ACC112 (cell line): ENCODE data around the gene KRT10.
"Not testable (repeated sequence)": the region's sequence is repeated elsewhere in the genome, so short reads cannot be mapped to it uniquely, and the experiment has no call there.

Experiments
- H2AFZ ChIP-seq: fragments of 200-600 bp; sonication (generic); one replicate; pipeline ENCODE4 v1.6.0; 2017; ENCODE audit warnings: antibody characterized with exemption, low read length; ENCODE audit not compliant: unreplicated experiment
- H3K27ac ChIP-seq: fragments of 200-600 bp; sonication (generic); 2 replicates; pipeline ENCODE4 v1.5.1; 2014; ENCODE audit warnings: low read depth, mild to moderate bottlenecking, antibody characterized with exemption, low read length, moderate library complexity
- H3K27me3 ChIP-seq: fragments of 200-600 bp; sonication (generic); 2 replicates; pipeline ENCODE4 v1.6.1; 2014; ENCODE audit warnings: mild to moderate bottlenecking, antibody characterized with exemption, low read length, moderate library complexity, mixed read lengths; ENCODE audit not compliant: insufficient read depth
- H3K36me3 ChIP-seq: fragments of 200-600 bp; sonication (generic); 2 replicates; pipeline ENCODE4 v1.6.1; 2016; ENCODE audit warnings: mild to moderate bottlenecking, antibody characterized with exemption, low read length, moderate library complexity, mixed read lengths; ENCODE audit not compliant: insufficient read depth
- H3K4me1 ChIP-seq: fragments of 200-600 bp; sonication (generic); one replicate; pipeline ENCODE4 v1.6.1; 2016; ENCODE audit warnings: low read length, mixed read lengths; ENCODE audit not compliant: insufficient read depth, unreplicated experiment, control insufficient read depth
- H3K4me3 ChIP-seq: fragments of 200-600 bp; sonication (generic); 2 replicates; pipeline ENCODE4 v1.5.1; 2014; ENCODE audit warnings: mild to moderate bottlenecking, low read depth, low read length
- H3K79me2 ChIP-seq: fragments of 200-600 bp; sonication (generic); one replicate; pipeline ENCODE4 v1.6.0; 2016; ENCODE audit warnings: low read length; ENCODE audit not compliant: control insufficient read depth, unreplicated experiment, insufficient read depth

Gene KRT10

DNA sequence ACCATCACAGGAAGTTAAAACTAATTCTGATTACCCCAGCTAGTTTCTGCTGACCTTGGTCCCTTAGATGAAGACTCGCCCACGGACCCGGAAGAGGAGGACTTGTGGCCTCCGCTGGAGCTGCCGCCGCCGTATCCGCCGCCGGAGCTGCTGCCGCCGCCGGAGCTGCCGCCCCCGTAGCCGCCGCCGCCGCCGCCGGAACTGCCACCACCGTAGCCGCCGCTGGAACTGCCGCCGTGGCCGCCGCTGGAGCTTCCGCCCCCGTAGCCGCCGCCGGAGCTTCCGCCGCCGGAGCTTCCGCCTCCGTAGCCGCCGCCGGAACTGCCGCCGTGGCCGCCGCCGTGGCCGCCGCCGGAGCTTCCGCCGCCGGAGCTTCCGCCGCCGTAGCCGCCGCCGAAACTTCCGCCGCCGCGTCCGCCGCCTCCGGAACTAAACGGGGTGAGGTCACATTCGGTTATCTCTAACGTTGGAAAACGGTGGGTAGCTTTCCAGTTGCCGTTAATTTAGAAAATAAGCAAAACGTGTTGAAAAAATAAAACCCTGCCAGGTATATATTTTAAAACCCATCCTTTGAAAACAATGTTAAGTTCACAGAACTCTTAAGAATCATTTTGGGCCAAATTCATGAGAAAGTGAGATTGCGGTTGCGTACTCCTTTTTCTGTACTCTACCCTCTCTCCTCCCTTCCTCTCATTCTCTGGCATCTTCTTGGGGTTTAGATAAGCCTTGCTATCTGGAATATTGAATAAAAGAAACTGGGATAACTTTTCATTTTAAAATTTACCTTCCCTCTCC lies 3.5 kb downstream of the KRT10 start:
- peaks cover 28% of the 10 kb centered on the region for H3K79me2 ChIP-seq
- peak overlapping the region; percentile 83 for H3K4me3 ChIP-seq
- H3K27ac ChIP-seq = peak overlapping the region; percentile 89
- no peaks in the 10 kb centered on the region for H3K27me3 ChIP-seq
- H2AFZ ChIP-seq = peak overlapping the region; percentile 100
- H3K4me1 ChIP-seq = peaks cover 11% of the 10 kb centered on the region
- peaks cover 15% of the 10 kb centered on the region for H3K36me3 ChIP-seq

DNA sequence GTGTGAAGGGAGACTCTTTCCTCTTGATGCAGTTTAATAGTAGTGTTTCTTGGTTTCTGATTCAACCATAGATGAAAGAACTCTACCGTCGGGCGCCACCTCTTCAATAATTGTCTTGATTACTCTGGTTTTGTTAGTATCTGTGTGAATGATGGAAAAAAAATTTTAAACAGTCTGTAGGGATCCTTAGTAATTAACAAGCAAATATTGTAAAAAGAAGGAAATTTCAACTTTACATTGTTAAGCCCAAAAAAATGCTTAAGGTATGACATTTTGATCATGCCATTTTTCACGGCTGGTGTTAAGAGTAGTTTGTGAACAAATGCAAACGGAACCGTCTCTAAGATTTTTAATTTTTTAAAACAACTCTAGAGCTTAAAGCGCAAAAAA lies 4.1 kb downstream of the KRT10 start:
- peaks cover 11% of the 10 kb centered on the region for H3K4me1 ChIP-seq
- H3K27ac ChIP-seq = peak overlapping the region; percentile 78
- peak overlapping the region; percentile 79 for H2AFZ ChIP-seq
- no peaks in the 10 kb centered on the region for H3K27me3 ChIP-seq
- peak overlapping the region; percentile 83 for H3K4me3 ChIP-seq
- peaks cover 28% of the 10 kb centered on the region for H3K79me2 ChIP-seq
- H3K36me3 ChIP-seq = peaks cover 15% of the 10 kb centered on the region

DNA sequence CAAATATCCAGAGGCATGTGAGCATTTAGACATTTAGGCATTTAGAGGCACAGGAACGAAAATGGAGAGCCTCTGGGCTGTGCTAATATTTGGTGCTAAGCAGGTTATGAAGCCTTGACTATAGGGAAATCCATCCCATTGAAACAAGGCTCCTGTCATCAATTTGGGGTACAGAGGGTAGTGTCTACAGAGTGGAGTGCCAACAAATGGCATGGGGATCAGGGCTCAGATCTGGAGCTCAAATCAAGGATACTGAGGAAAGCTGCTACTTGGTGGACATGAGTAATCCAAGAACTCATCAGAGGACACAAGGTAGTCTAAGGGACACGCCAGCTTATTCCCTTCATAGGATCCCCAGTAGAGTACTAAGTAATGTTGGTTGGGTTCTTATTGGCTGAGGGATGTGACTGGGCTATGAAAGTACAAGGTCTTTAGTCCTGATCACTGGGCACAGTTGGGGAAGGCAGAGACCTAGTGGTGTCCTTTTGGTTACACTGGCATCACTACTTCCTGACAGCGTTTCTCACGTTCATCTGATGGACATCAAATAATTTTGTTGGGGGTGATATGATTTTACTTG lies 5.2 kb downstream of the KRT10 start:
- Histone ChIP-seq H3K79me2 (peaks cover 28% of the 10 kb centered on the region), H3K4me1 (peaks cover 11% of the 10 kb centered on the region), H2AFZ (no peak overlapping the region), H3K27me3 (no peaks in the 10 kb centered on the region), H3K4me3 (no peak overlapping the region; the same call in 1 of the 2 replicates), H3K27ac (no peak overlapping the region), H3K36me3 (peaks cover 15% of the 10 kb centered on the region)

DNA sequence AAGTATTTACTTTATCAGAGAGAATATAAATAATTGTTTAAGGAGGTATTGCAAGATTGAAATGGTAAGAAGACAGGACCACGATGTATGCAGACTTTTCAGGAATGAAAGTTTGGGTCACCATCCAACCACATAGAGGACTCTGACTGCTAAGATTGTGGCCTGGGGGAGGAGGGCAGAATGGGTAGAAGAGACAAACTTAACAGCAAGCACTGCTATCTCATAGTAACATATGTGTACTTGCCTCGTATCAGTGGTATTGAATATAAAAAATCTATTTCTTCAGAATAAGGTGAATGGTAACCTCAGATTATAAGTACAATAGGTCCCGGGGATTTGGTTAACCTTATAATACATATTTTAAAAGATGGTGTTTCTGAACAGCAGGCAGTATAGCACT lies 5.8 kb downstream of the KRT10 start:
- peaks cover 4% of the 10 kb centered on the region; the same call in 1 of the 2 replicates for H3K27me3 ChIP-seq
- peaks cover 27% of the 10 kb centered on the region for H3K79me2 ChIP-seq
- peaks cover 11% of the 10 kb centered on the region for H3K4me1 ChIP-seq
- H3K36me3 ChIP-seq = peaks cover 15% of the 10 kb centered on the region
- H3K27ac ChIP-seq = no peak overlapping the region
- H3K4me3 ChIP-seq = no peak overlapping the region
- no peak overlapping the region for H2AFZ ChIP-seq

DNA sequence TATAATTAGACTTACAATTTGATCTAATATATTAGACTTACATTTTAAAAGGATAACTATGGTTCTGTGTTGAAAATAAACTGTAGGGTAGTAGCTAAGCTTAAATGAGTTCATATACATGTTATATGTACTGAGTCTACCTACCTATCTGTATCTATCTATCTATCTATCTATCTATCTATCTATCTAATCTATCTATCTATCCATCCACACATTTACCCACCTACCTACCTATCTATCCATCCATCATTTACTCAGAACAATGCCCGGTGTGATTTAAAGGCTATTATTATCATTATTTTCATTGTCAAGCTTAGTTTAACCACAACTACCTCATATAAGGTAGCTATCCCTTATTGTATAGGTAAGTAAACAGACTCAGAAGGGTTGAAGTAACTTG lies 7.0 kb downstream of the KRT10 start:
- peaks cover 23% of the 10 kb centered on the region for H3K79me2 ChIP-seq
- H3K4me1 ChIP-seq = peaks cover 11% of the 10 kb centered on the region
- H2AFZ ChIP-seq = no peak overlapping the region
- H3K27ac ChIP-seq = no peak overlapping the region
- H3K4me3 ChIP-seq = no peak overlapping the region
- peaks cover 11% of the 10 kb centered on the region for H3K36me3 ChIP-seq
- H3K27me3 ChIP-seq = peaks cover 7% of the 10 kb centered on the region

DNA sequence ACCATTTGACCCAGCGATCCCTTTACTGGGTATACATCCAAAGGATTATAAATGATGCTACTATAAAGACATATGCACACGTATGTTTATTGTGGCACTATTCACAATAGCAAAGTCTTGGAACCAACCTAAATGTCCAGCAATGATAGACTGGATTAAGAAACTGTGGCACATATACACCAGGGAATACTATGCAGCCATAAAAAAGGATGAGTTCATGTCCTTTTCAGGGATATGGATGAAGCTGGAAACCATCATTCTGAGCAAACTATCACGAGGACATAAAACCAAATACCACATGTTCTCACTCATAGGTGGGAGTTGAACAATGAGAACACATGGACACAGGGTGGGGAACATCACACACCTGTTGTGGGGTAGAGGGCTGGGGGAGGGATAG lies 7.8 kb downstream of the KRT10 start:
- H3K4me1 ChIP-seq, H3K4me3 ChIP-seq: not testable (repeated sequence)
- peaks cover 16% of the 10 kb centered on the region for H3K79me2 ChIP-seq

DNA sequence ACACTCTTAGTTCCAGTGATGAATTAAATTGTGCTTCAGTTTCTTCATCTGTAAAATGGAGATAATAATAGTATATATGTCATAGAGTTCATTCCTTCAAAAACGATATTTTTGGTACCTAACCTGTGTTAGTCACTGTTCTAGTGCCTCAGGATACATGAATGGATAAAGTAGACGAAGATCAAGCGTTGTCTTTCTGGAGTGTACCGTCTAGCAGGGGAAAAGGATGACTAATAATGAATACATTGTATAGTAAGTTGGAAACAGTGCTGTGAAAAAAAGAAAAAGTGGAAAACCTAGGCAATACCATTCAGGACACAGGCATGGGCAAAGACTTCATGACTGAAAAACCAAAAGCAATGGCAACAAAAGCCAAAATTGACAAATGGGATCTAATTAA lies 8.6 kb downstream of the KRT10 start:
- Histone ChIP-seq H3K27ac (no peak overlapping the region), H3K36me3 (peaks cover 11% of the 10 kb centered on the region), H2AFZ (no peak overlapping the region), H3K27me3 (peaks cover 16% of the 10 kb centered on the region), H3K4me3 (no peak overlapping the region), H3K79me2 (peaks cover 12% of the 10 kb centered on the region), H3K4me1 (peaks cover 6% of the 10 kb centered on the region)

More for the DNA sequence above, 7.8 kb downstream of the KRT10 start:
- not testable (repeated sequence) for H3K27ac ChIP-seq, H2AFZ ChIP-seq
- Histone ChIP-seq H3K36me3 (peaks cover 11% of the 10 kb centered on the region), H3K27me3 (peaks cover 10% of the 10 kb centered on the region)

DNA sequence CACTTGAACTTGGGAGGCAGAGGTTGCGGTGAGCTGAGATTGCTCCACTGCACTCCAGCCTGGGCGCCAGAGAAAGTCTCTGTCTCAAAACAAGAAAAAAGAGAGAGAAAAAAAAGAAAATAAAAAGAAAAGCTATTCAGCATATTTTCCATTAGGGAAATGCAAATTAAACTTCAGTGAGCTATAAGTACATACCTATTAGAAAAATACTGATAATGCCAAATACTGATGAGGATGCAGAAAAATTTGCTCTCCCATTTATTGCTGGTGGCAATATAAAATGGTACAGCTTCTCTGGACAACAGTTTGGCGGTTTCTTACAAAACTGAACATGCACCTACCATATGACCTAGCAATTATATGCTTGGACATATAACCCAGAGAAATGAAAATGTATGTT lies 9.8 kb downstream of the KRT10 start:
- Histone ChIP-seq H3K4me1 (peaks cover 6% of the 10 kb centered on the region), H3K27me3 (peaks cover 19% of the 10 kb centered on the region), H2AFZ (no peak overlapping the region)

DNA sequence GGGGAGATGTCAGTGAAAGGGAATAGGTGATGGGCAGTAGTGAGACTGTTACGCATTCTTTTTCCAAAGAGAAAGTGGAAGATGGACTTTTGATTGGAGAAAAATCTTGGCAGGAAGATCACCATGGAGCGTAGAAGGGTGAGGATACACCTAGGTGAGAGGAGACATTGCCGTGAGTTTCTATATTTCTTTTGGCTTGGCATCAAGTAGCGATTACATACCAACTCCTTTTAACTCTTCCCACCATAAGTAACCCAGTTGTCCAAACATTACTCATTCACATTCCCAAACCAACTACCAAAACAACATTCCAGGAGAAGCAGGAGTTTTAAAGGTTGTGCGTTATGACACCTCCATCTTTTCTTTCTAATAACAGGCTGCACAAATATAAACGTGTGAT lies 11.9 kb downstream of the KRT10 start:
- H2AFZ ChIP-seq = no peak overlapping the region
- H3K27ac ChIP-seq = no peak overlapping the region
- no peak overlapping the region for H3K4me3 ChIP-seq
- no peaks in the 10 kb centered on the region for H3K79me2 ChIP-seq
- no peaks in the 10 kb centered on the region for H3K36me3 ChIP-seq
- H3K27me3 ChIP-seq = peaks cover 40% of the 10 kb centered on the region
- peaks cover 6% of the 10 kb centered on the region for H3K4me1 ChIP-seq

More for the DNA sequence above, 9.8 kb downstream of the KRT10 start:
- Histone ChIP-seq H3K4me3 (no peak overlapping the region), H3K36me3 (peaks cover 11% of the 10 kb centered on the region), H3K79me2 (peaks cover 6% of the 10 kb centered on the region), H3K27ac (no peak overlapping the region)

DNA sequence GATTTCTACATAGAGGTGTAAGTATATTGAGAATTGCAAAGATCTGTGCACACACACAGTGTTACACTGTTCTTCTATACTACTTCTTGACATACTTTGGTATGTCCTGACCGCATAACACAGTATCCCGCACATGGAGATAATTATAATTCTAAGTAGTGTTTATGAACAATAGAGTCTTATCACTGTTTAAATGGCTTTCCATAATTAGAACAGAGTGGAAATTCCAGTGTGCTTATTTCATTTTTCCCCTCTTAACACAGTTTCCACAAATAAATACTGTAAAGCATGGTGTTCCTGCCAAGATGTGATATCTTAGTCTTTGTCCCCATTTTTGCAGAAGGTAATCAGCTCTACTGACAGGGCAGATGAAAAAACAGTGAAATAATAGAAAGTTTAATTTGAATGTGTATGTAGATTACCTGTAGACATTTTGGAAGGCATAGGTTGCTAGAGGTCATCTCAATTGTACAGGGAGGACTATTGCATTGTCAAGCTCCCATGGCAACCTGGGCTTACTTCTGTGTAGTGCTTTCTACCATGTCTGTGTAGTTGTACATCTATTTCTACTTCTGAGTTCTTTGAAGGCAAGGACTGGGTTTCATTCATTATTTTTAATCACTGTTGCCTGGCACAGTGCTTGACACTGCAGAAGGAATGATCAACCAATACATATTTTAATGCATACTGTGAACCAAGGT lies 12.5 kb downstream of the KRT10 start:
- peaks cover 47% of the 10 kb centered on the region for H3K27me3 ChIP-seq
- no peaks in the 10 kb centered on the region for H3K36me3 ChIP-seq
- no peak overlapping the region for H3K27ac ChIP-seq
- no peak overlapping the region for H3K4me3 ChIP-seq
- H3K79me2 ChIP-seq = no peaks in the 10 kb centered on the region
- peaks cover 6% of the 10 kb centered on the region for H3K4me1 ChIP-seq
- no peak overlapping the region for H2AFZ ChIP-seq
